HepG2 (cell line): ENCODE results near the gene MRPL14. TPM values are rescaled to one million over a fixed set of nuclear protein-coding genes. Genes with fewer than 3 reads are reported as not detected.
A peak's percentile ranks its signal among the peaks of the same experiment; 100 is the strongest.

Source experiments
- ARID2 ChIP-seq: sonication (generic); formaldehyde crosslinking; IDR thresholded peaks from 2 replicates; pipeline ENCODE4 v1.8.1; 2022; ENCODE audit warnings: mild to moderate bottlenecking, missing genetic modification reagents, borderline replicate concordance
- ATF2 ChIP-seq: sonication (generic); formaldehyde crosslinking; IDR thresholded peaks from 2 replicates; pipeline ENCODE4 v1.4.0; 2020; ENCODE audit warnings: missing genetic modification reagents
- ATF7-NPFF ChIP-seq: sonication (generic); formaldehyde crosslinking; IDR thresholded peaks from 2 replicates; pipeline ENCODE4 v1.8.1; 2023; ENCODE audit warnings: mild to moderate bottlenecking, low read depth, missing genetic modification reagents, moderate library complexity
- IKZF4 ChIP-seq: sonication (generic); formaldehyde crosslinking; IDR thresholded peaks from 2 replicates; pipeline ENCODE4 v1.5.1; 2020; ENCODE audit warnings: borderline replicate concordance, mild to moderate bottlenecking, low read depth, missing genetic modification reagents; ENCODE audit errors: not compliant biosample characterization
- RBM39 ChIP-seq: fragments of 200-400 bp; formaldehyde crosslinking; IDR thresholded peaks from one replicate; pipeline ENCODE4 v1.6.1; 2018; ENCODE audit warnings: antibody characterized with exemption, mild to moderate bottlenecking, low read depth, low read length; ENCODE audit not compliant: poor library complexity, severe bottlenecking
- RXRB ChIP-seq: IDR thresholded peaks from 2 replicates; pipeline ENCODE4 v1.6.1; 2016; ENCODE audit warnings: borderline replicate concordance, missing genetic modification reagents, missing compliant biosample characterization
- SAP130 ChIP-seq: IDR thresholded peaks from 2 replicates; pipeline ENCODE4 v1.6.1; 2016; ENCODE audit warnings: low read depth
- SMAD3 ChIP-seq: sonication (generic); formaldehyde crosslinking; IDR thresholded peaks from 2 replicates; pipeline ENCODE4 v1.4.0; 2020; ENCODE audit warnings: missing genetic modification reagents
- SMYD3 ChIP-seq: sonication (generic); formaldehyde crosslinking; IDR thresholded peaks from 2 replicates; pipeline ENCODE4 v1.8.1; 2023; ENCODE audit warnings: mild to moderate bottlenecking, missing genetic modification reagents
- SOX13 ChIP-seq, 3 experiments: fragments of 450-650 bp in 1 of 3; sonication (generic) in 1 of 3; formaldehyde crosslinking in 1 of 3; IDR thresholded peaks in 2 of 3; conservative IDR thresholded peaks in 1 of 3; 2 replicates each; pipeline versions ENCODE4 v1.5.0 to v1.6.1; 2016 to 2020; ENCODE audit warnings: antibody characterized with exemption in 1 of 3, mild to moderate bottlenecking in 1 of 3, missing compliant biosample characterization in 1 of 3, missing genetic modification reagents in 1 of 3, moderate library complexity in 1 of 3
- SPEN ChIP-seq: sonication (generic); formaldehyde crosslinking; IDR thresholded peaks from 2 replicates; pipeline ENCODE4 v1.5.1; 2020; ENCODE audit warnings: low read depth, mild to moderate bottlenecking, missing genetic modification reagents
- XRCC5 ChIP-seq: fragments of 200-400 bp; formaldehyde crosslinking; optimal IDR thresholded peaks from 2 replicates; pipeline ENCODE3; 2017; ENCODE audit warnings: mild to moderate bottlenecking, low read length
- ZFP41 ChIP-seq: sonication (generic); formaldehyde crosslinking; IDR thresholded peaks from 2 replicates; pipeline ENCODE4 v1.4.0; 2020; ENCODE audit warnings: mild to moderate bottlenecking, missing genetic modification reagents, borderline replicate concordance
- ZFP90 ChIP-seq: sonication (generic); formaldehyde crosslinking; IDR thresholded peaks from 2 replicates; pipeline ENCODE4 v1.8.0; 2022; ENCODE audit warnings: missing genetic modification reagents, mild to moderate bottlenecking, inconsistent platforms, borderline replicate concordance
- ZNF264 ChIP-seq: sonication (generic); formaldehyde crosslinking; IDR thresholded peaks from 2 replicates; pipeline ENCODE4 v1.4.0; 2020; ENCODE audit warnings: missing genetic modification reagents
- ZNF460 ChIP-seq: sonication (generic); formaldehyde crosslinking; IDR thresholded peaks from 2 replicates; pipeline ENCODE4 v1.5.1; 2020; ENCODE audit warnings: missing genetic modification reagents, mild to moderate bottlenecking, borderline replicate concordance
- ZNF614 ChIP-seq: IDR thresholded peaks from 2 replicates; pipeline ENCODE4 v1.6.1; 2018; ENCODE audit warnings: missing biosample characterization, missing genetic modification reagents, inconsistent platforms, borderline replicate concordance
- ZNF768 ChIP-seq: sonication (generic); formaldehyde crosslinking; IDR thresholded peaks from 2 replicates; pipeline ENCODE4 v1.4.0; 2020; ENCODE audit warnings: missing genetic modification reagents
- polyA plus RNA-seq, 8 experiments: library from polyadenylated mRNA; depleted of rRNA in 3 of 8; stranded (reverse) in 7 of 8; unstranded in 1 of 8; fragments of >200 nt; fragmentation: Illumina TruSeq in 4 of 8; extraction: Trizol in 4 of 8; gene quantifications; 2 replicates each; pipeline versions ENCODE4 v1.2.1 to v1.2.3, GENCODE V29; 2011 to 2016; ENCODE audit warnings: low read depth in 4 of 8, missing spikeins in 1 of 8, mixed read lengths in 1 of 8; ENCODE audit not compliant: insufficient read depth in 1 of 8
- total RNA-seq, 5 experiments: library from RNA; depleted of rRNA; stranded (reverse); fragments of >200 nt; fragmentation: Illumina TruSeq; extraction: Trizol; gene quantifications; 2 replicates each; pipeline ENCODE4 v1.2.3, GENCODE V29; 2016; ENCODE audit warnings: low read depth in 1 of 5
- TF ChIP-seq, protein P1 (sequence below): sonication (generic); formaldehyde crosslinking; IDR thresholded peaks from 2 replicates; pipeline ENCODE4 v1.8.1; 2022; ENCODE audit warnings: mild to moderate bottlenecking, missing genetic modification reagents
- TF ChIP-seq, protein P2 (sequence below): IDR thresholded peaks from 2 replicates; pipeline ENCODE4 v1.6.1; 2016; ENCODE audit warnings: mild to moderate bottlenecking, missing biosample characterization, missing genetic modification reagents
- TF ChIP-seq, protein P3 (sequence below): sonication (generic); formaldehyde crosslinking; IDR thresholded peaks from 2 replicates; pipeline ENCODE4 v1.4.0; 2020; ENCODE audit warnings: missing genetic modification reagents
- TF ChIP-seq, protein P4 (sequence below): sonication (generic); formaldehyde crosslinking; IDR thresholded peaks from 2 replicates; pipeline ENCODE4 v1.5.0; 2020; ENCODE audit warnings: missing genetic modification reagents

The MRPL14 gene
- total and polyA plus RNA-seq, 2 of the 13 experiments (the other 11 are each of a cell fraction or from before 2014, with no cell fraction given), result 157 to 178 TPM

DNA sequence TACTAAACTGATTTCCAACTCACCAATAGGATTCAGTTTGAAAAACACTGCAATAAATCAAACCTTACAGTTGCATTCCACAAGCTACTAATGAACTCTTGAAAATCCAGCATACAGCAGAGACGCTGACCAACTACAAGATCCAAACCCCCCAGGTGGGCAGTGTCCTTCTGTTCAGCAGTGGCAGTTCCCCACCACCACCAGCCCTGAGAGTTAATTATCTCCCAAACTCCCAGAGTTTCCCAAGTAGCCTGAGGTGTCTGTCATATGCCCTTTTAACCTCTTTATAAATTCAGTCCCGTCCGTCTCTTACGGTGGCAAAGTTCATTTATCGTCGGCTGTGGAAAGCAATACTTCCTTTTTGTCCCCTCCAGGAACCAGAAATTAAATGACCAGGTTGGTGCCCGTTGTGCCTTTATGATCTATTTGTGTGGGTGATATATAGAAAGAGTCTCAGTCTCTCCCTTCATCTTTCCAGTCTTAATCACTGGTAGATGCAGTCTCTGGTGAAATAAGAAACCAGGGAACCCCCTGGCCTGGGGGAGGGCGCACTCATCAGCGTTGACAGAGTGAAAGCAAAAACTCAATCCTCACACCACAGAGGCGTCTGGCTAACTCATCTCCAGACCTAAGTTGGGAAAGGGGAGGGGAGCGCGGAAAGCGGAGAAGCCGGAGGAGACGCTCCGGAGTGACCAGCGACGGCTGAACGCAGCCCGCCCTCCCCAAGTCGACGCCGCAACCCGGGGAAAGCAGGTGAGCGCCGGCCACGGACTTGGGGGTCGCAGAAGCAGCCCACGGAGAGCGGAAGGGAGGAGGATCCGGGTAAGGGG is 717 bp downstream of the MRPL14 start (continued):
- TF ChIP-seq ZNF264 (CRISPR knock-in tag) (no peak), ZNF460 (CRISPR knock-in tag) (peak; percentile 34; the same call in 1 of the 2 replicates), SAP130 (peak; percentile 7), SOX13 (IDR thresholded peaks at IDR 0.05) (no peak), SOX13 (CRISPR knock-in tag; conservative IDR thresholded peaks at IDR 0.05 in 1 of 2, IDR thresholded peaks at IDR 0.05 in 1 of 2) (no peak), XRCC5 (no peak), IKZF4 (CRISPR knock-in tag) (peak; percentile 41), RXRB (0 out of 2 replicates have a peak, but pooled peaks have one; percentile 20), ARID2 (CRISPR knock-in tag) (peak; percentile 73), ZFP90 (CRISPR knock-in tag) (no peak), ATF7-NPFF (CRISPR knock-in tag) (peak; percentile 1; the same call in 1 of the 2 replicates), ZNF768 (peak; percentile 57; the same call in 1 of the 2 replicates), ATF2 (CRISPR knock-in tag) (no peak; the same call in 1 of the 2 replicates), SMYD3 (peak; percentile 73; the same call in 1 of the 2 replicates), SMAD3 (CRISPR knock-in tag) (0 out of 2 replicates have a peak, but pooled peaks have one; percentile 18), RBM39 (no peak), SPEN (CRISPR knock-in tag) (no peak), ZNF614 (CRISPR knock-in tag) (no peak; the same call in 1 of the 2 replicates), ZFP41 (CRISPR knock-in tag) (no peak)
- TF ChIP-seq, protein P1, sequence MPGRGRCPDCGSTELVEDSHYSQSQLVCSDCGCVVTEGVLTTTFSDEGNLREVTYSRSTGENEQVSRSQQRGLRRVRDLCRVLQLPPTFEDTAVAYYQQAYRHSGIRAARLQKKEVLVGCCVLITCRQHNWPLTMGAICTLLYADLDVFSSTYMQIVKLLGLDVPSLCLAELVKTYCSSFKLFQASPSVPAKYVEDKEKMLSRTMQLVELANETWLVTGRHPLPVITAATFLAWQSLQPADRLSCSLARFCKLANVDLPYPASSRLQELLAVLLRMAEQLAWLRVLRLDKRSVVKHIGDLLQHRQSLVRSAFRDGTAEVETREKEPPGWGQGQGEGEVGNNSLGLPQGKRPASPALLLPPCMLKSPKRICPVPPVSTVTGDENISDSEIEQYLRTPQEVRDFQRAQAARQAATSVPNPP, result no peak
- TF ChIP-seq, protein P2, sequence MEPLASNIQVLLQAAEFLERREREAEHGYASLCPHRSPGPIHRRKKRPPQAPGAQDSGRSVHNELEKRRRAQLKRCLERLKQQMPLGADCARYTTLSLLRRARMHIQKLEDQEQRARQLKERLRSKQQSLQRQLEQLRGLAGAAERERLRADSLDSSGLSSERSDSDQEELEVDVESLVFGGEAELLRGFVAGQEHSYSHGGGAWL (CRISPR knock-in tag), result no peak
- TF ChIP-seq, protein P3, sequence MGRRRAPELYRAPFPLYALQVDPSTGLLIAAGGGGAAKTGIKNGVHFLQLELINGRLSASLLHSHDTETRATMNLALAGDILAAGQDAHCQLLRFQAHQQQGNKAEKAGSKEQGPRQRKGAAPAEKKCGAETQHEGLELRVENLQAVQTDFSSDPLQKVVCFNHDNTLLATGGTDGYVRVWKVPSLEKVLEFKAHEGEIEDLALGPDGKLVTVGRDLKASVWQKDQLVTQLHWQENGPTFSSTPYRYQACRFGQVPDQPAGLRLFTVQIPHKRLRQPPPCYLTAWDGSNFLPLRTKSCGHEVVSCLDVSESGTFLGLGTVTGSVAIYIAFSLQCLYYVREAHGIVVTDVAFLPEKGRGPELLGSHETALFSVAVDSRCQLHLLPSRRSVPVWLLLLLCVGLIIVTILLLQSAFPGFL, result no peak
- TF ChIP-seq, protein P4, sequence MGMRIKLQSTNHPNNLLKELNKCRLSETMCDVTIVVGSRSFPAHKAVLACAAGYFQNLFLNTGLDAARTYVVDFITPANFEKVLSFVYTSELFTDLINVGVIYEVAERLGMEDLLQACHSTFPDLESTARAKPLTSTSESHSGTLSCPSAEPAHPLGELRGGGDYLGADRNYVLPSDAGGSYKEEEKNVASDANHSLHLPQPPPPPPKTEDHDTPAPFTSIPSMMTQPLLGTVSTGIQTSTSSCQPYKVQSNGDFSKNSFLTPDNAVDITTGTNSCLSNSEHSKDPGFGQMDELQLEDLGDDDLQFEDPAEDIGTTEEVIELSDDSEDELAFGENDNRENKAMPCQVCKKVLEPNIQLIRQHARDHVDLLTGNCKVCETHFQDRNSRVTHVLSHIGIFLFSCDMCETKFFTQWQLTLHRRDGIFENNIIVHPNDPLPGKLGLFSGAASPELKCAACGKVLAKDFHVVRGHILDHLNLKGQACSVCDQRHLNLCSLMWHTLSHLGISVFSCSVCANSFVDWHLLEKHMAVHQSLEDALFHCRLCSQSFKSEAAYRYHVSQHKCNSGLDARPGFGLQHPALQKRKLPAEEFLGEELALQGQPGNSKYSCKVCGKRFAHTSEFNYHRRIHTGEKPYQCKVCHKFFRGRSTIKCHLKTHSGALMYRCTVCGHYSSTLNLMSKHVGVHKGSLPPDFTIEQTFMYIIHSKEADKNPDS (CRISPR knock-in tag), result no peak
